ENCODE measurements around the gene ATOX1. TPM values are rescaled to one million over a fixed set of nuclear protein-coding genes. Genes with fewer than 3 reads are reported as not detected.

The ATOX1 gene
- total and polyA plus RNA-seq, 9 of the 15 experiments (the other 6 are each of a cell fraction or from before 2014, with no cell fraction given) = 59.2 to 318 (median 86.2) TPM

GRCh38 chr5:151695464-151695863, 63.0 kb downstream of the ATOX1 start:
- Histone ChIP-seq H3K4me3 (no peak overlapping the region), H3K36me3 (ENCODE audit: control insufficient read depth, insufficient read depth, low read length) (no peaks in the 10 kb centered on the region), H3K9ac (ENCODE audit: insufficient read depth in 1 of 2, low read depth in 2 of 2, low read length in 2 of 2) (no peak overlapping the region), H3K27ac (ENCODE audit: extremely low read depth, low read depth, low read length) (no peak overlapping the region), H4K20me1 (replicated peaks; ENCODE audit: control insufficient read depth, insufficient read depth, low read length) (no peaks in the 10 kb centered on the region), H3K9me1 (ENCODE audit: control insufficient read depth, insufficient read depth, low read length) (no peaks in the 10 kb centered on the region), H2AFZ (ENCODE audit: low read depth, low read length) (no peak overlapping the region), H3K9me3 (replicated peaks; ENCODE audit: control insufficient read depth, insufficient read depth, low read depth, low read length) (no peaks in the 10 kb centered on the region), H3K79me2 (ENCODE audit: control insufficient read depth, insufficient read depth, low read length) (no peaks in the 10 kb centered on the region), H3K4me1 (replicated peaks in 1 of 2; ENCODE audit: control insufficient read depth in 2 of 2, insufficient read depth in 2 of 2, low read length in 2 of 2) (peaks cover 0 to 6% of the 10 kb centered on the region in 2 experiments; a peak in 2 of 5 replicates), H3K27me3 (ENCODE audit: control insufficient read depth in 2 of 2, insufficient read depth in 2 of 2, low read length in 2 of 2) (peaks cover 0 to 8% of the 10 kb centered on the region in 2 experiments; a peak in 2 of 5 replicates), H3K4me2 (ENCODE audit: insufficient read depth, low read length) (no peak overlapping the region)
- in situ Hi-C loops (cut with MboI) = no loop called here
- TF ChIP-seq ZNF316 (IDR thresholded peaks at IDR 0.05) (peak; percentile 63), MAFG (tag; conservative IDR thresholded peaks at IDR 0.05) (peak; percentile 40)
- TF ChIP-seq, protein P1, sequence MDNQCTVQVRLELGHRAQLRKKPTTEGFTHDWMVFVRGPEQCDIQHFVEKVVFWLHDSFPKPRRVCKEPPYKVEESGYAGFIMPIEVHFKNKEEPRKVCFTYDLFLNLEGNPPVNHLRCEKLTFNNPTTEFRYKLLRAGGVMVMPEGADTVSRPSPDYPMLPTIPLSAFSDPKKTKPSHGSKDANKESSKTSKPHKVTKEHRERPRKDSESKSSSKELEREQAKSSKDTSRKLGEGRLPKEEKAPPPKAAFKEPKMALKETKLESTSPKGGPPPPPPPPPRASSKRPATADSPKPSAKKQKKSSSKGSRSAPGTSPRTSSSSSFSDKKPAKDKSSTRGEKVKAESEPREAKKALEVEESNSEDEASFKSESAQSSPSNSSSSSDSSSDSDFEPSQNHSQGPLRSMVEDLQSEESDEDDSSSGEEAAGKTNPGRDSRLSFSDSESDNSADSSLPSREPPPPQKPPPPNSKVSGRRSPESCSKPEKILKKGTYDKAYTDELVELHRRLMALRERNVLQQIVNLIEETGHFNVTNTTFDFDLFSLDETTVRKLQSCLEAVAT (IDR thresholded peaks at IDR 0.05) = no peak
- CTCF ChIA-PET (ENCODE audit: low intra/inter-chr PET ratio) = no interaction called here
- BruUV-seq (replicated peaks) = no TSS peak
- intact Hi-C loops (cut with micrococcal nuclease) = no loop called here
- DNase-seq (ENCODE audit: extremely low read depth in 1 of 4, low spot score in 3 of 4) (no peak), ATAC-seq (no peak), FAIRE-seq (no peak)
- POLR2A ChIA-PET = interaction anchor here (0.7 kb wide), 1 partner anchor 281 kb away, joined by 3 read pairs; no protein-coding TSS in a partner anchor
- WGBS (ENCODE audit: insufficient coverage, low coverage, missing lambda C conversion rate) = 67% methylated on average over 1 of the region's 1 CpG

DNA sequence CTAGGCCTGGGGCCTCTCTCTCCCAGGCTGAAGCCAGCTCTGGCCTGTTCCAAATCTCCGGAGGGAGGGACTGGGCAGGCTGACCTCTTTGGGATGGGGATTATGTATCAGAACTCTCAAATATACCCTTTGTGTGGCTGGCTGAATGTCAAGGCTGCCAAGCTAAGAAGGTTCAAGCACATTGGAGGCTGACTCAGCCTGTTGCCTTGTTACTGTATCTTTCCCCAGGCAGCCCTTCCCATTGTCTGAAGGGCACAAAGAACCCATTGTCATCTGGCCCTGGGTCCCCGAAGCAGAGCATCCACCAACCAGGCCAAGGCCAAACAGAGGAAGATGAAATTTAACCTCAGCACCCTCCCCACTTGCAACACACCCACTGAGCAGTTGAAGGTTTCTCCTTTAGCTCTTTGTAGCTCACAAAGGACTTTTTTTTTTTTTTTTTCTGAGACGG, 64.4 kb downstream of the ATOX1 start:
- in situ Hi-C loops (cut with MboI) = no loop called here
- H3K79me2 ChIP-seq (ENCODE audit: control insufficient read depth, insufficient read depth, low read length) = no peaks in the 10 kb centered on the region
- ChIA-PET CTCF (ENCODE audit: low intra/inter-chr PET ratio) (no interaction called here), POLR2A (interaction anchor here (0.6 kb wide), 2 partner anchors 16 to 63 kb away, joined by 3 read pairs; no protein-coding TSS in a partner anchor)
- no peak overlapping the region for H3K9ac ChIP-seq (ENCODE audit: insufficient read depth in 1 of 2, low read depth in 2 of 2, low read length in 2 of 2)
- intact Hi-C loops (cut with micrococcal nuclease) = no loop called here
- H3K27ac ChIP-seq (ENCODE audit: extremely low read depth, low read depth, low read length) = no peak overlapping the region
- H3K4me1 ChIP-seq (replicated peaks in 1 of 2; ENCODE audit: control insufficient read depth in 2 of 2, insufficient read depth in 2 of 2, low read length in 2 of 2) = peaks cover 0 to 6% of the 10 kb centered on the region in 2 experiments; a peak in 1 of 5 replicates
- H4K20me1 ChIP-seq (replicated peaks; ENCODE audit: control insufficient read depth, insufficient read depth, low read length) = no peaks in the 10 kb centered on the region
- ATAC-seq (no peak), DNase-seq (ENCODE audit: extremely low read depth in 1 of 4, low spot score in 3 of 4) (no peak), FAIRE-seq (no peak)
- TF ChIP-seq, protein P2, sequence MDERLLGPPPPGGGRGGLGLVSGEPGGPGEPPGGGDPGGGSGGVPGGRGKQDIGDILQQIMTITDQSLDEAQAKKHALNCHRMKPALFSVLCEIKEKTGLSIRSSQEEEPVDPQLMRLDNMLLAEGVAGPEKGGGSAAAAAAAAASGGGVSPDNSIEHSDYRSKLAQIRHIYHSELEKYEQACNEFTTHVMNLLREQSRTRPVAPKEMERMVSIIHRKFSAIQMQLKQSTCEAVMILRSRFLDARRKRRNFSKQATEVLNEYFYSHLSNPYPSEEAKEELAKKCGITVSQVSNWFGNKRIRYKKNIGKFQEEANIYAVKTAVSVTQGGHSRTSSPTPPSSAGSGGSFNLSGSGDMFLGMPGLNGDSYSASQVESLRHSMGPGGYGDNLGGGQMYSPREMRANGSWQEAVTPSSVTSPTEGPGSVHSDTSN (CRISPR knock-in tag; IDR thresholded peaks at IDR 0.05; ENCODE audit: low read depth) = no peak
- TF ChIP-seq, protein P2 (tag; conservative IDR thresholded peaks at IDR 0.05; ENCODE audit: low read depth) = no peak
- TF ChIP-seq DMBX1 (CRISPR knock-in tag; IDR thresholded peaks at IDR 0.05; ENCODE audit: borderline replicate concordance) = no peak
- no peak for TF ChIP-seq FOXO4 (CRISPR knock-in tag; IDR thresholded peaks at IDR 0.05)
- no peak for TF ChIP-seq KLF13 (tag; IDR thresholded peaks at IDR 0.05; ENCODE audit: borderline replicate concordance, low read depth)
- TF ChIP-seq ESRRA (IDR thresholded peaks at IDR 0.05; ENCODE audit: borderline replicate concordance, low read depth) = no peak
- H3K4me2 ChIP-seq (ENCODE audit: insufficient read depth, low read length) = no peak overlapping the region
- 13% methylated on average over 2 of the region's 3 CpGs for WGBS (ENCODE audit: insufficient coverage, low coverage, missing lambda C conversion rate)
- peaks cover 0 to 8% of the 10 kb centered on the region in 2 experiments; a peak in 2 of 5 replicates for H3K27me3 ChIP-seq (ENCODE audit: control insufficient read depth in 2 of 2, insufficient read depth in 2 of 2, low read length in 2 of 2)
- no peaks in the 10 kb centered on the region for H3K9me1 ChIP-seq (ENCODE audit: control insufficient read depth, insufficient read depth, low read length)
- no peak overlapping the region for H2AFZ ChIP-seq (ENCODE audit: low read depth, low read length)
- no peak overlapping the region for H3K4me3 ChIP-seq
- BruUV-seq (replicated peaks) = no TSS peak
- H3K36me3 ChIP-seq (ENCODE audit: control insufficient read depth, insufficient read depth, low read length) = no peaks in the 10 kb centered on the region
- H3K9me3 ChIP-seq (replicated peaks; ENCODE audit: control insufficient read depth, insufficient read depth, low read depth, low read length) = no peaks in the 10 kb centered on the region
